IPS DF 6.9 (cell line): Measurements from ENCODE around the gene UNC5C.

Source experiments
- DNase-seq: peaks from one replicate; pipeline ENCODE4 v3.0.0-alpha.2; 2013; ENCODE audit warnings: low read depth, low spot score
- H3K27ac ChIP-seq: one replicate; pipeline ENCODE4 v1.5.1; 2013; ENCODE audit warnings: low read length, control low read depth
- H3K27me3 ChIP-seq: 2 replicates; pipeline ENCODE4 v1.6.1; 2013; ENCODE audit warnings: mild to moderate bottlenecking, low read length; ENCODE audit not compliant: control insufficient read depth, insufficient read depth
- H3K36me3 ChIP-seq: 2 replicates; pipeline ENCODE4 v1.6.1; 2013; ENCODE audit warnings: low read length; ENCODE audit not compliant: control insufficient read depth, insufficient read depth
- H3K4me1 ChIP-seq: 2 replicates; pipeline ENCODE4 v1.6.1; 2013; ENCODE audit warnings: low read length; ENCODE audit not compliant: control insufficient read depth, insufficient read depth
- H3K4me3 ChIP-seq: 2 replicates; pipeline ENCODE4 v1.5.1; 2013; ENCODE audit warnings: mild to moderate bottlenecking, low read length
- H3K9me3 ChIP-seq: 2 replicates; pipeline ENCODE4 v1.6.1; 2013; ENCODE audit warnings: low read length, inconsistent platforms; ENCODE audit not compliant: control insufficient read depth, insufficient read depth
- WGBS: extraction: QIAGEN DNeasy Blood & Tissue Kit; methylation state at CpG from one replicate; pipeline ENCODE4 v1.1.7; 2013; ENCODE audit warnings: mixed read lengths, missing lambda C conversion rate; ENCODE audit not compliant: insufficient read length, insufficient coverage; 5-methylcytosine and 5-hydroxymethylcytosine counted together

Gene UNC5C

DNA sequence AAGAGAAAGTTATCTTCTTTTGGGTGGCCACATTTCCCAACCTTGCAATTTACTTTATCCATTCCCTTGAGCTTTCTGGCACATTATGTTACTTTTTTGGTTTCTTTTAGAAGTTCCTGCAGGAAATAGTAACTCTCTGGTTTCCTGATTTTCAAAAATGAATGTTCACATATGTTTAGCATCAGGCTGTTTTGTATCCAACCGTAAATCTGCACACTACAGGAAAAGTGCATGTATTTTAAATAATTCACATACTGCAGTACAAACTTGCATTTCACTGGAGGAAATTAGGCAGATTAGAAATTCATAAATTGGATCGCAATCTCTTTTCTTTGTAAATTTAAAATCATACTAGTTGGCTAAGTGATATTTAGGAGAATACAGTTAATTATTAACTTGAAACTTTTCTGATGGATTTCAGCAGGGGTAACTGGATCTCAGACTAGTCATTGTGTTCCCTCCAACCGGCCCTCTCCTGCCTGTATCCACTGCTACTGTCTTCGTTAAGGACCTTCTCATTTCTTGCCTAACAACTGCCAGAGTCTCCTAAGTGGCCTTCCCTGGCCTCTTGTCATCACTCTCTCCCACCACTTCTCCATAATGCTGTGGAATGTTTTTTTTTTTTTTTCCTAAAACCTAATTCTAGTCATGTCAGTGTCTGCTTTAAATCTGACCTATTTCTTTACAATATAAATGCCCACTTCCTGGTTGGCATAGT lies 137.2 kb downstream of the UNC5C start:
- DNase-seq = no peak
- Histone ChIP-seq H3K27ac (no peak overlapping the region), H3K4me3 (no peak overlapping the region), H3K36me3 (no peaks in the 10 kb centered on the region), H3K9me3 (no peaks in the 10 kb centered on the region), H3K4me1 (no peaks in the 10 kb centered on the region), H3K27me3 (no peaks in the 10 kb centered on the region)
- no CpG with 5 or more reads among the region's 4 CpGs for WGBS

DNA sequence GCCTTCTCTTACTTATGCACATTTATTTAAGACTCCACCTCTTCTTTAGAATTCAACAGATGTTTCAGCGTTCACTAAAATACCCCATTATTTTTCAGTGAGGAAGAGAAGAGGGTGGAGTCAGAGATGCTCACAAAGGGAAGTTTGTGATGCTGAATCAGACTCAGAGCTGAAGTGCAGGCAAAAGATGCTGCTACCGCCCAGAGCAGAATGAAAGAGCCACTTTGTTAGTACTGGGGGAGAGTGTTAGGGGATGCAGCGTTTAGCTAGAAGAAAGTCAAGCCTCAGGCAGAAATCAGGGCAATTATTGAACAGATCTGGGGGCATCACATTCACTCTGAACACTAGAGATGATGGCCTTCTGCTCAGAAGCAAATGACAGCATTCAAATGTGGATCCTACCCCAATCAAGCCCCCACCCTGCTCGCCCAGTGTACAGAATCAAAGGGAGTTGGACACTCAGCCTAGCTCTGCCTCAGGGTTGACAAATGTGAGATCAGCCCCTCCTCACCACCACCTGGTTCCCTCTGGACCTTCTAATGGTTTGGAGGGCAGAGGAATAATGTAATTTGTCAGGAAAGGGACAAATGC lies 138.3 kb downstream of the UNC5C start:
- no peaks in the 10 kb centered on the region for H3K27me3 ChIP-seq
- WGBS = no CpG with 5 or more reads among the region's 4 CpGs
- H3K4me3 ChIP-seq = no peak overlapping the region
- no peaks in the 10 kb centered on the region for H3K4me1 ChIP-seq
- H3K36me3 ChIP-seq = no peaks in the 10 kb centered on the region
- no peak overlapping the region for H3K27ac ChIP-seq
- H3K9me3 ChIP-seq = no peaks in the 10 kb centered on the region
- DNase-seq = no peak

DNA sequence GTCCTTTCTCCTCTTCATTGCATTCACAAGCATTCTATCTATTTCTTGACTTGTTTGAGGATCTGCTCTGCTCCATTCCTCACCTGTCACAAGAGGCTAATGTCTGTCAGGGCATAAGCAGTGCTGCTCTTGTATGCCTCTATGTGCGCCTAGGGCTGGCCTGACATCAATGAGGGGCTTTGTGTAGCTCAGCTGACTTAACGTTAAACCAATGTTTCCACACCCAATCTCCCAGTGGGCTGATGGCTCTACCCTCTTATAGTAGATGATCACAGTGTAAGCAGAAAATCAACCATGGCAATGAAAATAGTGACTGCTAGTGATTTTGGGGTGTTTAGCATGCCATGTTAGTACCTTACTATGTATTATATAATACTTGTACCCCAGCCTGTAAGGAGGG lies 139.0 kb downstream of the UNC5C start:
- no peak overlapping the region for H3K4me3 ChIP-seq
- H3K27ac ChIP-seq = no peak overlapping the region
- H3K4me1 ChIP-seq = no peaks in the 10 kb centered on the region
- H3K36me3 ChIP-seq = no peaks in the 10 kb centered on the region
- no peaks in the 10 kb centered on the region for H3K9me3 ChIP-seq
- no peaks in the 10 kb centered on the region for H3K27me3 ChIP-seq
- DNase-seq = no peak
- WGBS = no CpG with 5 or more reads among the region's 2 CpGs

DNA sequence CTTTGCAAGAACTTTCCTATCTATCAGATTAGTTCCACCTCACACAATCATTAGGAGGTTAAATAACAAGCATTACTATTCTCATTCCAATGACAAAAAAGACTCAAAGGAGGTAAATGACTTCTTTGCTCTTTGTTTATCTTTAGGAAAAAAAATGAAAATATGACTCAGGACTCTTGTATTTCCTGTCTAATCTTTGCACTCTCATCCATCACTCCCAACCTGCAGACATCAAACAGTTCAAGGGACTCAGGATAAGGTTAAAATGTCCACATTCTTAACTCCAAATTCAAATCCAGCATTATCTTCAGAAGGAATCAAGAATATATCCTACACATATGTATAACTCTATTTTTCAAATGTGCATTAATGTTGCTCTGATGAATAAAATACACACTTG lies 139.6 kb downstream of the UNC5C start:
- Histone ChIP-seq H3K27ac (no peak overlapping the region), H3K36me3 (no peaks in the 10 kb centered on the region), H3K4me1 (no peaks in the 10 kb centered on the region), H3K27me3 (no peaks in the 10 kb centered on the region), H3K9me3 (no peaks in the 10 kb centered on the region), H3K4me3 (no peak overlapping the region)
- DNase-seq = no peak

DNA sequence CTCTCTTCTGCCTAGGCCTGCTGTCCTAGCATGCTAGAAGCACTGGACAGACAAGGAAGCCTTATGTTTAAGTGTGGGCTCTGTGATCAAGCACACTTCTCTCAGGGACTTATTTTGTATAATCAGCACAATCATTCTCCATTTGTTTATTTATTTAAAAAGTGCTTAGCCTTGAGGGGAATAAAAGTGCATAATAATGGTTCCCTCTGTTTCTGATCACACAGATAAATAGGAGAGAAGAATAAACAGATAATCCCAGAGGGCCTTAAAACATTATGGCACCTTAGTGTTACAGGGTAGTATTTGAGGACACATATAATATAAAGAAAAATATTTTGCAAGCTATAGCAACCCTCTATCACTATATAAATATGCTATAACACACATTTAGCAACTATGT lies 146.5 kb downstream of the UNC5C start:
- Histone ChIP-seq H3K27me3 (no peaks in the 10 kb centered on the region), H3K9me3 (no peaks in the 10 kb centered on the region), H3K4me1 (peaks cover 1% of the 10 kb centered on the region; the same call in 1 of the 2 replicates), H3K27ac (no peak overlapping the region), H3K4me3 (no peak overlapping the region), H3K36me3 (no peaks in the 10 kb centered on the region)
- no peak for DNase-seq

DNA sequence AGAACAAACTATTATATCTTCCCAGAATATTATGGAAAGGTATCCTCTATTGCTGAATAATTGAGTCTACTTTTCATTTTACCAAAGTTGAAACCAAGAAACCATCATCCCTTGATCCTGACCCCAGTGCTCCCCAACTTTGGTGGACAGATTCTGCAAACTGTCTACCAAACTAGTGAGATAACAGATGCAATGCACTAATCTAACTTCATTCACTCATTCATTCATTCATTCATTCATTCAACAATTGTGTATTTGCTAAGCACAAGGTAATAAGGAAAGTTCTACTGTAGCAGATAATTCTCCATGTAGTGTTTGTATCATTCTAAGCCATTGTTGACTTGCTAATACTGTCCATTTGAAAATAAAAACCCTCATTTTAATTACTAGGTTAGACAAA lies 150.6 kb downstream of the UNC5C start:
- Histone ChIP-seq H3K4me3 (no peak overlapping the region), H3K27ac (no peak overlapping the region), H3K36me3 (no peaks in the 10 kb centered on the region), H3K27me3 (no peaks in the 10 kb centered on the region), H3K4me1 (peaks cover 1% of the 10 kb centered on the region; the same call in 1 of the 2 replicates), H3K9me3 (no peaks in the 10 kb centered on the region)
- no peak for DNase-seq

DNA sequence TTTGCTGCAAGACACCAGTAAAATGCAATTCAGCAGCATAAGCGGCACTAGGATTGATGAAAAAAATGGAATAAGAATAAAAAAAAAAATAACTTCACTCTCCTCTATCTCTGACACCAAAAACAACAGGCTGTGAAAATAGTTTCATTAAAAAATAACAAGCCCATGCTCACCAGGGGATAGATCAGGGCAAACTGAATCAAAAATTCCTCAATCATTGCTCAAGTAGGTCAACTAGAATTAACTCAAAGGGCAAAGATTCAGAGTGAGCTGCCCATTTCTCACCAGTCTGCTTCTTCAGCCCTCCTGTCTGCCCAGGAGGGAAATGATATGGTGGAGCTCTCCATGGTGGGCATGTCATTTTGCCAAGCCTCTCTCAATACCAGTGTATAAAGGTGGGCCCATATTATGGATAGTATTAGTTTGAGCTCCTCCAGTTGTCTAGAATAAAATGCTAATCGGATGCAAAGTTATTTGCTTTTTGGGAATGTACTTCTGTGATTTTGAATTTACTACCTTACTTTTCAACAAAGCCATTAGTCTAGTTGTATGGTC lies 153.9 kb downstream of the UNC5C start:
- no CpG with 5 or more reads among the region's 2 CpGs for WGBS

DNA sequence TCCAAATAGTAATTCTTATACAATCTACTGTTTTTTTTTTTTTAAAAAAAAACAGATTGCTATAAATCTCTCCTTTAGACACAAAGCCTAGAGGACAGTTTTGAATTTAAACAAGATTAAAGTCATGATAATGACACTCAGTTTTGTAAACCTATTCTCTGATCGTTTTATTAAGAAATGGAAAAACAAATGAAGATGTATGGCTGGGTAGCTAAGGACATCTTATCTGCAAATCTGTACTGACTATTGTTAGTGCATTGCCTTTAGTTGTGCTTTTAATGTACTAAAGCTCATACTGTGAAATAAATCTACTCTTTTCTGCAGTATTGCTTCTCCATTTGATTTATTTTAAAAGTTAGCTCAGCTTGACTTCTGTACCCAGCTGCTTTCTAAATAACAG lies 155.0 kb downstream of the UNC5C start:
- Histone ChIP-seq H3K4me1 (no peaks in the 10 kb centered on the region; the same call in 1 of the 2 replicates), H3K9me3 (no peaks in the 10 kb centered on the region), H3K4me3 (no peak overlapping the region), H3K27me3 (no peaks in the 10 kb centered on the region), H3K36me3 (no peaks in the 10 kb centered on the region), H3K27ac (no peak overlapping the region)
- no peak for DNase-seq
- WGBS = no CpG with 5 or more reads among the region's 1 CpG

More for the DNA sequence above, 153.9 kb downstream of the UNC5C start:
- H3K9me3 ChIP-seq = no peaks in the 10 kb centered on the region
- no peak for DNase-seq
- H3K36me3 ChIP-seq = no peaks in the 10 kb centered on the region
- no peak overlapping the region for H3K4me3 ChIP-seq
- H3K27ac ChIP-seq = no peak overlapping the region
- no peaks in the 10 kb centered on the region; the same call in 1 of the 2 replicates for H3K4me1 ChIP-seq
- H3K27me3 ChIP-seq = no peaks in the 10 kb centered on the region

DNA sequence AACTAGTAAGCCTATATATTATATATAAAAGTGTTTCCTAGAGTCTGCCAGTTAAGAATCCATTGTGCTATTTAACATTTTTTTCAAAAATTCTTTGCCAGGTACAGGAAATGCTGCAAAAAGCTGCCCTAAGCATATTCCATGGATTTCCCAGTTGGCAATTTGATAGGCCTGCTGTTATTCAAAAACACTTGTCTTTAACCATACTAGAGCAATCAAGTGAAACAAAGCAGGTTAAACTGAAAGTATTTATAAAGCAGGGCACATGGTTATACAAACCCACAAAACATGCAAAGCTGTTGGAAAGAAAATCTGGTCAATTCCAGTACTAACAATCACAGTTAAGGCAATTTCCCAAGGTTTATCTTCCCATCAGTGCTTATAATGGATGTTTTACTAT lies 159.9 kb downstream of the UNC5C start:
- H3K36me3 ChIP-seq = no peaks in the 10 kb centered on the region
- no peaks in the 10 kb centered on the region for H3K9me3 ChIP-seq
- H3K27me3 ChIP-seq = peaks cover 22% of the 10 kb centered on the region
- no peak overlapping the region for H3K27ac ChIP-seq
- no peak for DNase-seq
- no peak overlapping the region for H3K4me3 ChIP-seq
- no peaks in the 10 kb centered on the region for H3K4me1 ChIP-seq

DNA sequence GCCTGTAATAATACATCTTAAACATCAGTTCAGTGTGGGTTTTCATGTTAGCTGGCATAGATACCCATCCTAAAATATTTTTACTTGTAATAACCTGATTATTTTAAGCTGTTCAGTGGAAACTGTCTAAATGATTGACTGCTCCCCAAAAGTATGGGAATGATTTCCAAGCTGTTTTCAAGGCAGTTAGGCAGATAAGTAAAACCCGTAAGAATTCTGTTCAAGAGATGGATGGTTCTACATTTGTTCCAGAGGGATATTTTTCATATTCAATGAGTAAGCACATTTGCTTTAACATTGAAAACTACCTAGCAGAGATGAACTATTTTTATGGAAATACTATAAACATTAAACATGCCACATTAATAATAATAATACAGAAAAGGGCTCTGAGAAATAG lies 161.1 kb downstream of the UNC5C start:
- WGBS = no CpG with 5 or more reads among the region's 1 CpG
- DNase-seq = no peak
- H3K4me1 ChIP-seq = no peaks in the 10 kb centered on the region
- H3K36me3 ChIP-seq = no peaks in the 10 kb centered on the region
- H3K4me3 ChIP-seq = no peak overlapping the region
- H3K27ac ChIP-seq = no peak overlapping the region
- H3K9me3 ChIP-seq = no peaks in the 10 kb centered on the region
- peaks cover 22% of the 10 kb centered on the region for H3K27me3 ChIP-seq

DNA sequence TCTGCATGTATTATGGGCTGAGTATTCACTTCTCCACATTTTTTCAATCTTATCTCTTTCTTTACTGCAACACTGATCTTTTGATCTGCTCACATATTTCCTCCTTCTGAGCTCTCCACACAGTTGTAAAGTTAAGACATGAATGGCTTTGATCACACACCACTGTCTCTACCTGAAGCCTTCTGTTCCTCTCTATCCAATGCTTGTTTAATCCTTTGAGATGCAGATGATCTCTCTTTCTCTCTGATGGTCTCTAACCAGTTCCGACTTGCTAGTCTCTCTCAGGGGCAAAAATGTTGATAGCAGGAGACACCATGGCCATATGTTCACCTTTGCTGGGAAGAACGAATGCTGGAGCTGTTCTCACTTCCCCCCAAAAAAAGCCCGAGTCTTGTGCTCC lies 162.4 kb downstream of the UNC5C start:
- H3K27ac ChIP-seq = no peak overlapping the region
- no peaks in the 10 kb centered on the region for H3K4me1 ChIP-seq
- H3K9me3 ChIP-seq = no peaks in the 10 kb centered on the region
- no CpG with 5 or more reads among the region's 3 CpGs for WGBS
- no peak for DNase-seq
- no peaks in the 10 kb centered on the region for H3K36me3 ChIP-seq
- H3K4me3 ChIP-seq = no peak overlapping the region
- peaks cover 22% of the 10 kb centered on the region for H3K27me3 ChIP-seq
